ENCODE results near the gene TFDP1.

The TFDP1 gene

DNA sequence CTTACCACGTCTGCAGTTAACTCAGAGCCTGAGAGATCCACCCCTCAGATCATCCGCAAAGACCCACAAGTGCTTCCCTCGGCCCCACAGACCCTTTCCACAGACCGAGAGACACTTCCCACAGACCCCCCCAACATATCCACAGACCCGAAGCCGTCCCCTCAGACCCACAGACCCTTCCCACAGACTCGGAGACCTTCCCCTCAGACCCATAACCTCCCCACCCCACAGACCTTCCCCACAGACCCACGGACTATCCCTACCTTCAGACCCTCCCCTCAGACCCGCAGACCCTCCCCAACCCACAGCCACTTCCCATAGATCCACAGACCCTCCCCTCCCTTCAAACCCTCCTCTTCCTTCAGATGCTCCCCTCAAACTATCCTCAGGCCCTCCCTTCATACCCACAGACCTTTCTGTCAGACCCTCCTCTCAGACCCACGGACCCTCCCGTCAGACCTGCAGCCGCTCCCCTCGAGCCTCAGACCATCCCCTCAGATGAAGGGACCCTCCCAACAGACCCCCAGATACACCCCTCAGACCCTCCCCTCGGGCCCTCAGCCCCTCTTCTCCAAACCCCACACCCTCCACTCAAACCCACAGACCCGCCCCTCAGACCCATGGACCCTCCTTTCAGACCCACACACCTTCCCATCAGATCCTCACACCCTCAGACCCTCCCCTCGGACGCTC is 20.1 kb upstream of the TFDP1 start:
- TF ChIP-seq, protein P1, sequence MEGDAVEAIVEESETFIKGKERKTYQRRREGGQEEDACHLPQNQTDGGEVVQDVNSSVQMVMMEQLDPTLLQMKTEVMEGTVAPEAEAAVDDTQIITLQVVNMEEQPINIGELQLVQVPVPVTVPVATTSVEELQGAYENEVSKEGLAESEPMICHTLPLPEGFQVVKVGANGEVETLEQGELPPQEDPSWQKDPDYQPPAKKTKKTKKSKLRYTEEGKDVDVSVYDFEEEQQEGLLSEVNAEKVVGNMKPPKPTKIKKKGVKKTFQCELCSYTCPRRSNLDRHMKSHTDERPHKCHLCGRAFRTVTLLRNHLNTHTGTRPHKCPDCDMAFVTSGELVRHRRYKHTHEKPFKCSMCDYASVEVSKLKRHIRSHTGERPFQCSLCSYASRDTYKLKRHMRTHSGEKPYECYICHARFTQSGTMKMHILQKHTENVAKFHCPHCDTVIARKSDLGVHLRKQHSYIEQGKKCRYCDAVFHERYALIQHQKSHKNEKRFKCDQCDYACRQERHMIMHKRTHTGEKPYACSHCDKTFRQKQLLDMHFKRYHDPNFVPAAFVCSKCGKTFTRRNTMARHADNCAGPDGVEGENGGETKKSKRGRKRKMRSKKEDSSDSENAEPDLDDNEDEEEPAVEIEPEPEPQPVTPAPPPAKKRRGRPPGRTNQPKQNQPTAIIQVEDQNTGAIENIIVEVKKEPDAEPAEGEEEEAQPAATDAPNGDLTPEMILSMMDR (conservative IDR thresholded peaks at IDR 0.05; ENCODE audit: low read depth): no peak
- CTCF ChIA-PET: no interaction called here

DNA sequence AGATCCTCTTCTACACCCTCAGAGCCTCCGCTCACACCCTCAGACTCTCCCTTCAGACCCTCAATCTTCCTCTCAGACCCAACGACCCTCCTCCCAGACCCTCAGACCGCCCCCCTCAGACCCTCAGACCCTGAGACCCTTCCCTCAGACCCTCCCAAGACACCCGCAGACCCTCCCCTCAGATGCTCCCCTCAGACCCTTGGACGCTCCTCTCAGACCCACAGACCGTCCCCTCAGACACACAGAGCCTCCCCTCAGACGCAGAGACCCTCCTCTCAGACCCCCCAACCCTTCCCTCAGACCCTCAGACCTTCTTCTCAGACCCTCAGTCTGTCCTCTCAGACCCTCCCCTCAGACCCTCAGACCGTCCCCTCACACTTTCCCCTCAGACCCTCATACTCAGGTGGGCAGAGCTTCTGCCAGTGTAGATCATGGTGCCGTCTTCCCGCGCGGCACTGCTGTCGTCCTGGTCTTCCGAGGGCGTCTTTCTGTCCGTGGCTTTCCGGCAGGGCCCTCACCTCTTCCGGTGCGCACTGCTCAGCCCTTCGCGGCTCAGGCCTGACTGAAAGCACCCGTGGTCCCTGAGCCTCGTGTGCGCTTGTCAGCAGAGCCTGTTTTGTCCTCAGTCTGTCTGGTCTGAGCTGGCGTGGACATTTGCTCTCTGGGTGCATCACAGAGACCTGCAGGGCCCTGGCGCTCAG is 18.9 kb upstream of the TFDP1 start:
- H3K27ac ChIP-seq: no peak overlapping the region
- TF ChIP-seq, protein P1 (conservative IDR thresholded peaks at IDR 0.05; ENCODE audit: low read depth): no peak
- ChIA-PET POLR2A (ENCODE audit: low non-redundant PET) (no interaction called here), CTCF (no interaction called here)
- no peak for DNase-seq (ENCODE audit: low spot score)

More for the DNA sequence above, 20.1 kb upstream of the TFDP1 start:
- POLR2A ChIA-PET (ENCODE audit: low non-redundant PET): no interaction called here
- DNase-seq (ENCODE audit: low spot score): no peak
- no peak overlapping the region for H3K27ac ChIP-seq

DNA sequence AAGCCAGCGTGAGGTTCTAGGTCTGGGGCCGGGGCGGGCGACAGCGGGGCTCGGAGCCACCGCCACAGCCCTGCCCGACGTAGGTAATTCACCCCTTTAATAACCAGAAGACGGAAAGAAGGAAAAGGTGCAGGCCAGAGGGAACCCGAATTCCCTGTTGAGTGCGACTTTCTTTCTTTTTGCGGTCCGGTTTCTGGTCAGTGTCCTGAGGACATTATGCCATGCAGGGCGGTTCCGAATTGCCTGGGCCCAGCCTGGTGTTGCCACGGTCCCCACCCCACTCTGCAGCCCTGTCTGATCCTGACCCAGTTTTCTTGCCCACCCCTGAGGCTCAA is 18.4 kb upstream of the TFDP1 start:
- H3K27ac ChIP-seq: no peak overlapping the region
- DNase-seq (ENCODE audit: low spot score): no peak
- TF ChIP-seq, protein P1 (conservative IDR thresholded peaks at IDR 0.05; ENCODE audit: low read depth): no peak
- ChIA-PET CTCF (no interaction called here), POLR2A (ENCODE audit: low non-redundant PET) (no interaction called here)

DNA sequence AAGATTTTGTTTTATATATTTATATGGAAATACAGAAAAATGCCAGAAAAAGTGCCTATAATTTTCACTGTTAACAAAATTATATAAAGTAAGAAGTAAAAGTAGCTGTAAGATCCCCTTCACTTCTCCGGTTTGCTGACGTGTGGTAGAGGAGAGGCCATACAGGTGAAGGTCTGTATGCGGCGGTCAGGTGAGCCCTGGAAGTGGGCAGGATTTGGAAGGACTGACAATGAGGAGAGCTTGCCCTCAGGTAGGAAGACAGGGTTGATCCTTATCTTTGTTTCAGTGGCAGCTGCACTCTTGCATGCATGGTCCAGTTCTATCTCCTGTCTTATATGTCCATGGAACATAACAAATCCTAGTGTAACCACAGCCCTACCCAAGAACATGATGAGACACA is 16.9 kb upstream of the TFDP1 start:
- no peak for DNase-seq (ENCODE audit: low spot score)
- POLR2A ChIA-PET (ENCODE audit: low non-redundant PET): no interaction called here
- H3K27ac ChIP-seq: no peak overlapping the region
- CTCF ChIA-PET: no interaction called here
- TF ChIP-seq, protein P1 (conservative IDR thresholded peaks at IDR 0.05; ENCODE audit: low read depth): no peak

DNA sequence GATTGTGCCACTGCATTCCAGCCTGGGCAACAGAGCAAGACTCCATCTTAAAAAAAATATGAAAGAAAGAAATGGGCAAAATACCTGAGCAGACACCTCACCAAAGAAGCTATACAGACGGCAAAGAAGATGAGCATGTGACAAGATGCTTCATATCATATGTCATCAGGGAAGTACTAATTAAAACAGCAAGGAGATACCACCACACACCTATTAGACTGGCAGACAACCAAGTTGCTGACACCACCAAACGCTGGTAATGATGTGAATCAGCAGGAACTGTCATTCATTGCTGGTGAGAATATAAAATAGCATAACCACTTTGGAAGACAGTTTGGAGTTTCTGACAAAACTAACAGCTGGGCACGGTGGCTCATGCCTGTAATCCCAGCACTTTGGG is 11.5 kb upstream of the TFDP1 start:
- no peak for DNase-seq (ENCODE audit: low spot score)
- ChIA-PET POLR2A (ENCODE audit: low non-redundant PET) (interaction anchor here (0.7 kb wide), 1 partner anchor 160 kb away, joined by 5 read pairs; no protein-coding TSS in a partner anchor), CTCF (interaction anchor here (0.9 kb wide), 1 partner anchor 15 kb away, joined by 3 read pairs; no protein-coding TSS in a partner anchor)
- TF ChIP-seq, protein P1 (conservative IDR thresholded peaks at IDR 0.05; ENCODE audit: low read depth): no peak
- no peak overlapping the region for H3K27ac ChIP-seq

DNA sequence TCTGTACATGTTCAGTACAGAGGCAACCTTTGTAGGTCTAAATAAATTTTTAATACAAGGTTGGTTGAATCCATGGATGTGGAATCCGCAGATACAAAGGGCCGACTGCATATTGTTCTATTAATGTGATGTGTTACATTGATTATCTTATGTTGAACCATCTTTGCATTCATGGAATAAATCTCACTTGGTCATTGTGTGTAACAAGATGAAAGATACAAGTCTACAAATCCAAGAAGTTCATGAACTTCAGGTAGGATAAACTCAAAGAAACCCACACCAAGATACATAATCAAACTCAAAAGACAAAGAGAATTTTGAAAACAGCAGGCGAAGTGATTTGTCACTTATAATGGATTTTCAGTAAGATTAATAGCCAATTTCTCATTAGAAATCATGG is 8.0 kb upstream of the TFDP1 start:
- no peak overlapping the region for H3K27ac ChIP-seq
- TF ChIP-seq, protein P1 (conservative IDR thresholded peaks at IDR 0.05; ENCODE audit: low read depth): no peak
- POLR2A ChIA-PET (ENCODE audit: low non-redundant PET): no interaction called here
- DNase-seq (ENCODE audit: low spot score): no peak
- CTCF ChIA-PET: no interaction called here

Data from RWPE1 (cell line).